Gastroesophageal sphincter (tissue), 3 donors: ENCODE measurements around the gene MACIR.

Experiments
- EP300 ChIP-seq: sonication (generic); formaldehyde crosslinking; IDR thresholded peaks from one replicate; pipeline ENCODE4 v1.6.1; 2017; ENCODE audit warnings: antibody characterized with exemption, mild to moderate bottlenecking
- POLR2A ChIP-seq, 2 donors: fragments of 450-650 bp; IDR thresholded peaks; one replicate each; pipeline ENCODE4 v1.6.1; 2017; ENCODE audit warnings: antibody characterized with exemption in 2 of 2, mild to moderate bottlenecking in 2 of 2, moderate library complexity in 1 of 2
- POLR2AphosphoS5 ChIP-seq: sonication (generic); formaldehyde crosslinking; IDR thresholded peaks from one replicate; pipeline ENCODE4 v1.6.1; 2017; ENCODE audit warnings: antibody characterized with exemption
- TF ChIP-seq, protein P1 (sequence below), 4 experiments: fragments of 200-600 bp in 2 of 4; fragments of 450-650 bp in 2 of 4; sonication (generic) in 1 of 4; IDR thresholded peaks; one replicate each; pipeline ENCODE4 v1.5.1; 2017 to 2019; ENCODE audit warnings: antibody characterized with exemption in 4 of 4, mild to moderate bottlenecking in 2 of 4, moderate library complexity in 2 of 4

DNA sequence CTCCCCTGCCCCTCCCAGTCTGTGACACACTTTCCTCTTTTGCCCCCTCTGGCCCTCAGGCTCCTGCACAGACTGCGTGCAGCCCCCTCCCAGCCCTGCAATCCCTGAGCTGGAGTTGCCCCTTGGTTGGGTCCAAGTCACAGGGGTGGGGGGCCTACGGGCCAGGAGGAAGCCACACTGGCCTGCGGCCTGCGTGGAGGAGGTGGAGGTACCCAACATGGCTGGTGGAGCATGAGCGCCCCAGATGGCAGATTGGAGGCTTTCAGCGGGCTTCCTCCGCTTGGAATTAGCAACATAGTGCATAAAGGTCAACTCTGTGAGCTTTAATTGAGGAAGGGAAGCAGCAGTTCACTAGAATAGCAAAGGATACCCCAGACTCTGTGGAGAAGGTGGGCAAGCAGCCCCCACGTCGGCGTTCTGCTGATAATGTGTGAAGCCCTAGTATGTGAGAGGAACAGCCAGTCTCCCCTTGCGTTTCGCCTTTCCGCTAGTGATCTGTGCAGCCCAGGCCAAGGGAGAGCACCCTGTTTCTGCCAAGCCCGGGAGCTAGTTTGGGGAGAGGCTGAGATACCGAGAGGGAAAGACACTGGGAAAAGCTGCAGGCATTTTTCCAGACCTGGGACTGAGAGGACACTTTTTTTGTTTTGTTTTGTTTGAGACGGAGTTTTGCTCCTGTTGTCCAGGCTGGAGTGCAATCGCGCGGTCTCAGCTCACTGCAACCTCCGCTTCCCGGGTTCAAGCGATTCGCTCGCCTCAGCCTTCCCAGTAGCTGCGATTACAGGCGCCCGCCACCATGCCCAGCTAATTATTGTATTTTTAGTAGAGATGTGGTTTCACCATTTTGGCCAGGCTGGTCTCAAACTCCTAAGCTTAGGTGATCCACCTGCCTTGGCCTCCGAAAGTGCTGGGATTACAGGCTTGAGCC lies 35.3 kb upstream of the MACIR start:
- TF ChIP-seq, protein P1, sequence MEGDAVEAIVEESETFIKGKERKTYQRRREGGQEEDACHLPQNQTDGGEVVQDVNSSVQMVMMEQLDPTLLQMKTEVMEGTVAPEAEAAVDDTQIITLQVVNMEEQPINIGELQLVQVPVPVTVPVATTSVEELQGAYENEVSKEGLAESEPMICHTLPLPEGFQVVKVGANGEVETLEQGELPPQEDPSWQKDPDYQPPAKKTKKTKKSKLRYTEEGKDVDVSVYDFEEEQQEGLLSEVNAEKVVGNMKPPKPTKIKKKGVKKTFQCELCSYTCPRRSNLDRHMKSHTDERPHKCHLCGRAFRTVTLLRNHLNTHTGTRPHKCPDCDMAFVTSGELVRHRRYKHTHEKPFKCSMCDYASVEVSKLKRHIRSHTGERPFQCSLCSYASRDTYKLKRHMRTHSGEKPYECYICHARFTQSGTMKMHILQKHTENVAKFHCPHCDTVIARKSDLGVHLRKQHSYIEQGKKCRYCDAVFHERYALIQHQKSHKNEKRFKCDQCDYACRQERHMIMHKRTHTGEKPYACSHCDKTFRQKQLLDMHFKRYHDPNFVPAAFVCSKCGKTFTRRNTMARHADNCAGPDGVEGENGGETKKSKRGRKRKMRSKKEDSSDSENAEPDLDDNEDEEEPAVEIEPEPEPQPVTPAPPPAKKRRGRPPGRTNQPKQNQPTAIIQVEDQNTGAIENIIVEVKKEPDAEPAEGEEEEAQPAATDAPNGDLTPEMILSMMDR (IDR thresholded peaks at IDR 0.05) = no peak
- TF ChIP-seq EP300 = no peak
- TF ChIP-seq POLR2A (IDR thresholded peaks at IDR 0.05) = no peak
- TF ChIP-seq POLR2AphosphoS5 = no peak
